Tibial nerve (tissue), 4 donors: ENCODE data around the gene USP2. TPM values are rescaled to one million over a fixed set of nuclear protein-coding genes. Genes with fewer than 3 reads are reported as not detected.

Source experiments
- DNase-seq, 2 donors: peaks; one replicate each; pipeline ENCODE4 v3.0.0-alpha.2; 2019; ENCODE audit warnings: low spot score in 2 of 2
- H3K27ac ChIP-seq, 4 donors: fragments of 200-600 bp; sonication (generic) in 3 of 4; one replicate each; pipeline ENCODE4 v1.5.1; 2017 to 2019; ENCODE audit warnings: mild to moderate bottlenecking in 1 of 4
- H3K27me3 ChIP-seq, 2 donors: fragments of 200-600 bp; sonication (generic) in 1 of 2; one replicate each; pipeline versions ENCODE4 v1.5.1 to v1.6.0; 2017 to 2019
- H3K36me3 ChIP-seq, 3 donors: fragments of 200-600 bp; sonication (generic); one replicate each; pipeline ENCODE4 v1.5.1; 2018 to 2019
- H3K4me1 ChIP-seq, 4 donors: fragments of 200-600 bp; sonication (generic) in 3 of 4; one replicate each; pipeline ENCODE4 v1.5.1; 2017 to 2019
- H3K4me3 ChIP-seq, 4 donors: fragments of 200-600 bp; sonication (generic) in 3 of 4; one replicate each; pipeline ENCODE4 v1.5.1; 2017 to 2019; ENCODE audit warnings: mild to moderate bottlenecking in 1 of 4, moderate library complexity in 1 of 4
- H3K9me3 ChIP-seq, 4 donors: fragments of 200-600 bp; sonication (generic) in 3 of 4; one replicate each; pipeline ENCODE4 v1.5.1; 2017 to 2019
- CTCF ChIP-seq, 5 experiments: fragments of 200-600 bp in 3 of 5; fragments of 450-650 bp in 2 of 5; sonication (generic) in 3 of 5; IDR thresholded peaks; one replicate each; pipeline ENCODE4 v1.5.1; 2016 to 2019; ENCODE audit warnings: antibody characterized with exemption in 5 of 5, mild to moderate bottlenecking in 3 of 5, moderate library complexity in 2 of 5
- EP300 ChIP-seq, 2 donors: sonication (generic); formaldehyde crosslinking; IDR thresholded peaks; one replicate each; pipeline ENCODE4 v1.6.1; 2017; ENCODE audit warnings: antibody characterized with exemption in 2 of 2, mild to moderate bottlenecking in 1 of 2
- POLR2A ChIP-seq, 2 donors: fragments of 450-650 bp; IDR thresholded peaks; one replicate each; pipeline ENCODE4 v1.6.1; 2017; ENCODE audit warnings: antibody characterized with exemption in 2 of 2, mild to moderate bottlenecking in 2 of 2, moderate library complexity in 2 of 2
- WGBS, 2 donors: methylation state at CpG; one replicate each; pipeline ENCODE4 v1.1.5; 2018; 5-methylcytosine and 5-hydroxymethylcytosine counted together
- total RNA-seq, 4 donors: library from RNA; depleted of rRNA; stranded (reverse); fragments of >200 nt; gene quantifications; one replicate each; pipeline ENCODE4 v1.1.0, GENCODE V29; 2016

USP2 gene, protein sequence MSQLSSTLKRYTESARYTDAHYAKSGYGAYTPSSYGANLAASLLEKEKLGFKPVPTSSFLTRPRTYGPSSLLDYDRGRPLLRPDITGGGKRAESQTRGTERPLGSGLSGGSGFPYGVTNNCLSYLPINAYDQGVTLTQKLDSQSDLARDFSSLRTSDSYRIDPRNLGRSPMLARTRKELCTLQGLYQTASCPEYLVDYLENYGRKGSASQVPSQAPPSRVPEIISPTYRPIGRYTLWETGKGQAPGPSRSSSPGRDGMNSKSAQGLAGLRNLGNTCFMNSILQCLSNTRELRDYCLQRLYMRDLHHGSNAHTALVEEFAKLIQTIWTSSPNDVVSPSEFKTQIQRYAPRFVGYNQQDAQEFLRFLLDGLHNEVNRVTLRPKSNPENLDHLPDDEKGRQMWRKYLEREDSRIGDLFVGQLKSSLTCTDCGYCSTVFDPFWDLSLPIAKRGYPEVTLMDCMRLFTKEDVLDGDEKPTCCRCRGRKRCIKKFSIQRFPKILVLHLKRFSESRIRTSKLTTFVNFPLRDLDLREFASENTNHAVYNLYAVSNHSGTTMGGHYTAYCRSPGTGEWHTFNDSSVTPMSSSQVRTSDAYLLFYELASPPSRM
- 10 to 100 TPM in 2 of 4 donors, 1 to 10 TPM in 2; 2.1 to 18.4 (median 11.6) TPM for total RNA-seq

- peak; percentile 77 to 99 (median 98) for TF ChIP-seq CTCF (IDR thresholded peaks at IDR 0.05)
- peak; percentile 57 to 88 for TF ChIP-seq POLR2A (IDR thresholded peaks at IDR 0.05)
- peak; percentile 95 to 99 for TF ChIP-seq EP300 (IDR thresholded peaks at IDR 0.05)
- Histone ChIP-seq H3K4me3 (peak within 1 kb of the TSS; percentile 35 to 61 (median 48)), H3K27me3 (no peaks in the 10 kb centered on the region), H3K4me1 (peaks cover 0 to 35% (median 8%) of the 10 kb centered on the region in 4 donors), H3K9me3 (no peaks in the 10 kb centered on the region), H3K36me3 (no peaks in the 10 kb centered on the region), H3K27ac (peak within 1 kb of the TSS; percentile 54 to 91 (median 76))
- DNase-seq = peak; percentile 94 to 95
- 1% methylated on average over 26 to 31 of the region's 54 CpGs for WGBS, 2 donors
Observed at GRCh38 chr11:119381181-119381988, at the start of gene USP2. Gene USP2 (minus strand): TSS chr11:119381690. CDS start chr11:119373480, 8,210 bp downstream.

DNA sequence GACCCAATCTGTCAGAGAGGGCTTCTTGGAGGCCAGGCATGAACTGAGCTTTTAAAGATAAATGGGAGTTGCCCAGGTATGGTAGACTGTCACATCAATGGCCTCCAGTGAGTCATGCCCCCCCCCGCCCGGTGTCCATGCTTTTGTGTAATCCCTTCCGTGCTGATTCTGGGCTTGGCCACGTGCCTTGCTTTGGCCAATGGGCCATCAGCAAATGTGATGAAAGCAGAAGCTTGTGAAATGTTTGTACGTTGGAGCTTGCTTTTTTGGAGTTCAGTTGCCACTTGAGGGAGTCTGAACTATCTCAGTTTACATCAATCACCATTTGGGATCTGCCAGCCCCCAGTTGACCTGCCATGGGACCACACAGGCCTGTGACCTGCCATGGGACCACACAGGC is 45.8 kb upstream of the USP2 start:
- Histone ChIP-seq H3K27me3 (peaks cover 2 to 22% of the 10 kb centered on the region in 2 donors), H3K4me1 (peaks cover 0 to 21% (median 4%) of the 10 kb centered on the region in 4 donors), H3K36me3 (no peaks in the 10 kb centered on the region), H3K4me3 (no peak overlapping the region), H3K9me3 (peaks cover 0 to 2% (median 0%) of the 10 kb centered on the region in 4 donors), H3K27ac (no peak overlapping the region)
- 78% methylated on average over 5 of the region's 5 CpGs for WGBS, 2 donors
- TF ChIP-seq EP300 (IDR thresholded peaks at IDR 0.05) (no peak), CTCF (IDR thresholded peaks at IDR 0.05) (no peak), POLR2A (IDR thresholded peaks at IDR 0.05) (no peak)
- DNase-seq = no peak

DNA sequence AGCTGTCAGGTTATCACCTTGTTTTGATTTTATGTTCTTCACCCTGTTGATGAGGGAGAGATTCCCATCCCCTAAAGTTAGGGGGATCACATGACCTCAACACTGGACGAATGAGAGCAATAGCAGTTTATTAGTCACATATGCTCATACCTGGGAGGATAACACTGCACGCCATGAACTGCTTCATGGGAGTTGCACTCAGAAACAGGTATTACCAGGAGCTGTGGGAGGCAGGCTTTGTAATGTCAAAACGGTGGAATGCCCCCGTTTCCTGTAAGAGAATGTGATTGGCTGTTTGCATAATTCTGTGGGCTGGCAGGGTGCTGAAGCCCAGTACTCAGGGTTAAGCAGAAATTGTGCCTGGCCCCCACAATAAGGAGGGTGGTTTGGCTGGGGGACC is 44.7 kb upstream of the USP2 start:
- H3K27ac ChIP-seq = no peak overlapping the region

GRCh38 chr11:119424775-119425174 is 43.3 kb upstream of the USP2 start:
- 92 to 93% methylated on average over 2 of the region's 2 CpGs for WGBS, 2 donors
- no peaks in the 10 kb centered on the region for H3K36me3 ChIP-seq
- DNase-seq = no peak
- H3K9me3 ChIP-seq = peaks cover 0 to 2% (median 0%) of the 10 kb centered on the region in 4 donors
- peaks cover 0 to 29% (median 11%) of the 10 kb centered on the region in 4 donors for H3K4me1 ChIP-seq
- H3K27me3 ChIP-seq = peaks cover 2 to 45% of the 10 kb centered on the region in 2 donors
- no peak overlapping the region for H3K4me3 ChIP-seq
- no peak overlapping the region for H3K27ac ChIP-seq
- TF ChIP-seq POLR2A (IDR thresholded peaks at IDR 0.05) (no peak), CTCF (IDR thresholded peaks at IDR 0.05) (no peak), EP300 (IDR thresholded peaks at IDR 0.05) (no peak)

More for the DNA sequence above, 44.7 kb upstream of the USP2 start:
- Histone ChIP-seq H3K4me1 (peaks cover 0 to 27% (median 11%) of the 10 kb centered on the region in 4 donors), H3K4me3 (no peak overlapping the region), H3K9me3 (peaks cover 0 to 2% (median 0%) of the 10 kb centered on the region in 4 donors), H3K36me3 (no peaks in the 10 kb centered on the region), H3K27me3 (peaks cover 2 to 32% of the 10 kb centered on the region in 2 donors)
- no peak for DNase-seq
- 67 to 79% methylated on average over 4 of the region's 4 CpGs for WGBS, 2 donors
- TF ChIP-seq CTCF (IDR thresholded peaks at IDR 0.05) = no peak
- no peak for TF ChIP-seq EP300 (IDR thresholded peaks at IDR 0.05)
- no peak for TF ChIP-seq POLR2A (IDR thresholded peaks at IDR 0.05)
